Measurements from ENCODE around the gene EIF5.
A peak's percentile ranks its signal among the peaks of the same experiment; 100 is the strongest.

Gene EIF5

GRCh38 chr14:103310576-103311095 is 23.4 kb upstream of the EIF5 start:
- no peak for DNase-seq

- no peak for DNase-seq
Measured at GRCh38 chr14:103311171-103311997, 22.7 kb upstream of the EIF5 start.

GRCh38 chr14:103312006-103312635 is 21.9 kb upstream of the EIF5 start:
- DNase-seq = no peak

GRCh38 chr14:103313704-103314103 is 20.3 kb upstream of the EIF5 start:
- no peak for DNase-seq

- no peak for DNase-seq
Measured at GRCh38 chr14:103314496-103315277, 19.4 kb upstream of the EIF5 start.

GRCh38 chr14:103315351-103315911 is 18.6 kb upstream of the EIF5 start:
- DNase-seq = no peak

- no peak for DNase-seq
Measured at GRCh38 chr14:103315941-103316340, 18.1 kb upstream of the EIF5 start.

GRCh38 chr14:103316721-103317121 is 17.3 kb upstream of the EIF5 start:
- no peak for DNase-seq

- no peak for DNase-seq
Measured at GRCh38 chr14:103317251-103317650, 16.8 kb upstream of the EIF5 start.

GRCh38 chr14:103317976-103318580 is 16.0 kb upstream of the EIF5 start:
- no peak for DNase-seq

GRCh38 chr14:103318750-103319419 is 15.2 kb upstream of the EIF5 start:
- DNase-seq = no peak

- DNase-seq = no peak
Measured at GRCh38 chr14:103319422-103319821, 14.6 kb upstream of the EIF5 start.

GRCh38 chr14:103326078-103326477 is 8.0 kb upstream of the EIF5 start:
- no peak for DNase-seq

- DNase-seq = no peak
Measured at GRCh38 chr14:103328941-103329340, 5.1 kb upstream of the EIF5 start.

- no peak for DNase-seq
Measured at GRCh38 chr14:103329401-103330347, 4.4 kb upstream of the EIF5 start.

GRCh38 chr14:103330536-103330935 is 3.5 kb upstream of the EIF5 start:
- no peak for DNase-seq

- no peak for DNase-seq
Measured at GRCh38 chr14:103332143-103332919, 1.7 kb upstream of the EIF5 start.

GRCh38 chr14:103334644-103335622 is 896 bp downstream of the EIF5 start:
- peak; percentile 66 for DNase-seq

GRCh38 chr14:103336191-103336590 is 2.2 kb downstream of the EIF5 start:
- no peak for DNase-seq

Measured in effector CD4-positive, alpha-beta T cell (primary cell).